K562 (cell line): Measurements from ENCODE around the gene NFRKB. TPM values are rescaled to one million over a fixed set of nuclear protein-coding genes. Genes with fewer than 3 reads are reported as not detected.
A peak's percentile ranks its signal among the peaks of the same experiment; 100 is the strongest.

ENCODE experiments used
- ATAC-seq: fragments of 200-7000 bp; cut with Tn5 transposase; 3 replicates; pipeline ENCODE4 v1.9.1; 2020; ENCODE audit warnings: moderate library complexity
- BruUV-seq: library from RNA; stranded (reverse); fragments of 400-500 nt; replicated peaks from 2 replicates; lab custom pipeline; 2021; lab: Mats Ljungman, UMichigan
- CTCF ChIA-PET: fragments of 300-600 bp; formaldehyde crosslinking; extraction: SDS; loops from one replicate; lab custom pipeline; 2021; ENCODE audit warnings: low intra/inter-chr PET ratio; lab: Yijun Ruan, JAX
- POLR2A ChIA-PET: fragments of 300-600, 350-650 bp; sonication (Branson Sonifier 250); formaldehyde crosslinking; extraction: SDS; loops from one replicate; lab custom pipeline; 2021; ENCODE audit warnings: antibody characterized with exemption, inconsistent platforms; lab: Yijun Ruan, JAX
- DNase-seq, 4 experiments: peaks; one replicate each; pipeline versions ENCODE4 v3.0.0 to v3.0.0-alpha.2; 2011 to 2018; ENCODE audit warnings: low spot score in 3 of 4, mixed read lengths in 3 of 4; ENCODE audit errors: extremely low read depth in 1 of 4
- FAIRE-seq: peaks from 2 replicates; lab custom pipeline; 2011; peaks lifted over from hg19 to GRCh38; lab: Jason Lieb, UNC
- H2AFZ ChIP-seq: 2 replicates; pipeline ENCODE4 v1.6.0; 2011; ENCODE audit warnings: low read depth, low read length, control low read depth, inconsistent platforms
- H3K27ac ChIP-seq: fragments of 200-600 bp; 3 replicates; pipeline ENCODE4 v1.8.0; 2011; ENCODE audit warnings: low read depth, mild to moderate bottlenecking, control low read depth, inconsistent platforms, low read length, moderate library complexity, mixed read lengths; ENCODE audit errors: extremely low read depth
- H3K27me3 ChIP-seq, 2 experiments: fragments of 300-600 bp in 1 of 2; 2 replicates in 1 of 2; 3 replicates in 1 of 2; pipeline versions ENCODE4 v1.6.0 to v1.8.0; 2011; ENCODE audit warnings: inconsistent platforms in 2 of 2, low read length in 2 of 2, mild to moderate bottlenecking in 1 of 2, mixed read lengths in 1 of 2, moderate library complexity in 1 of 2; ENCODE audit not compliant: control insufficient read depth in 2 of 2, insufficient read depth in 2 of 2
- H3K36me3 ChIP-seq: fragments of 300-600 bp; 3 replicates; pipeline ENCODE4 v1.8.0; 2011; ENCODE audit warnings: mild to moderate bottlenecking, low read length, inconsistent platforms; ENCODE audit not compliant: control insufficient read depth, insufficient read depth
- H3K4me1 ChIP-seq, 2 experiments: fragments of 200-600 bp in 1 of 2; replicated peaks in 1 of 2; 2 replicates in 1 of 2; 3 replicates in 1 of 2; pipeline versions ENCODE4 v1.5.1 to v1.8.0; 2011; ENCODE audit warnings: inconsistent platforms in 2 of 2, low read length in 2 of 2, mild to moderate bottlenecking in 1 of 2, mixed read lengths in 1 of 2, moderate library complexity in 1 of 2; ENCODE audit not compliant: control insufficient read depth in 2 of 2, insufficient read depth in 2 of 2
- H3K4me2 ChIP-seq: 2 replicates; pipeline ENCODE4 v1.6.1; 2011; ENCODE audit warnings: low read length, control low read depth, inconsistent platforms, mixed read lengths; ENCODE audit not compliant: insufficient read depth
- H3K4me3 ChIP-seq: fragments of 200-600 bp; sonication (generic), shearing (Covaris generic); 2 replicates; pipeline ENCODE4 v1.5.1; 2016; ENCODE audit warnings: control low read depth, inconsistent platforms
- H3K79me2 ChIP-seq: fragments of 200-600 bp; 3 replicates; pipeline ENCODE4 v1.8.0; 2011; ENCODE audit warnings: low read length, inconsistent platforms; ENCODE audit not compliant: control insufficient read depth, insufficient read depth
- H3K9ac ChIP-seq, 2 experiments: 2 replicates each; pipeline versions ENCODE4 v1.6.0 to v1.6.1; 2011; ENCODE audit warnings: low read depth in 2 of 2, low read length in 2 of 2, control low read depth in 1 of 2, inconsistent platforms in 1 of 2, mild to moderate bottlenecking in 1 of 2, mixed read lengths in 1 of 2; ENCODE audit not compliant: insufficient read depth in 1 of 2
- H3K9me1 ChIP-seq: one replicate; pipeline ENCODE4 v1.6.0; 2011; ENCODE audit warnings: inconsistent platforms, mild to moderate bottlenecking, low read length, moderate library complexity; ENCODE audit not compliant: control insufficient read depth, insufficient read depth
- H3K9me3 ChIP-seq: replicated peaks from 2 replicates; pipeline ENCODE4 v1.5.1; 2011; ENCODE audit warnings: low read depth, low read length, inconsistent platforms; ENCODE audit not compliant: control insufficient read depth, insufficient read depth
- H4K20me1 ChIP-seq: replicated peaks from 2 replicates; pipeline ENCODE4 v1.6.1; 2011; ENCODE audit warnings: low read length, inconsistent platforms, mixed read lengths; ENCODE audit not compliant: control insufficient read depth, insufficient read depth
- DPF2 ChIP-seq: fragments of 450-650 bp; IDR thresholded peaks from 2 replicates; pipeline ENCODE4 v1.6.1; 2016
- HDAC8 ChIP-seq: fragments of 450-650 bp; IDR thresholded peaks from 2 replicates; pipeline ENCODE4 v1.6.1; 2016; ENCODE audit warnings: mild to moderate bottlenecking, missing genetic modification characterization, moderate library complexity, missing compliant biosample characterization
- KDM4B ChIP-seq, 2 experiments: fragments of 450-650 bp in 1 of 2; sonication (generic) in 1 of 2; IDR thresholded peaks; 2 replicates each; pipeline ENCODE4 v1.6.1; 2016 to 2017; ENCODE audit warnings: borderline replicate concordance in 2 of 2, antibody characterized with exemption in 1 of 2, low read depth in 1 of 2, mild to moderate bottlenecking in 1 of 2
- NFATC3 ChIP-seq: fragments of 450-650 bp; IDR thresholded peaks from 2 replicates; pipeline ENCODE4 v1.6.1; 2017; ENCODE audit warnings: mild to moderate bottlenecking
- RBM17 ChIP-seq: fragments of 200-400 bp; formaldehyde crosslinking; IDR thresholded peaks from 2 replicates; pipeline ENCODE4 v1.6.1; 2017; ENCODE audit warnings: low read depth, mild to moderate bottlenecking, low read length, borderline replicate concordance
- ZNF282 ChIP-seq: sonication (generic); formaldehyde crosslinking; IDR thresholded peaks from 2 replicates; pipeline ENCODE4 v1.8.1; 2023; ENCODE audit warnings: missing genetic modification reagents
- WGBS: fragments of 100-300 bp; shearing (Covaris generic); methylation state at CpG from one replicate; pipeline ENCODE4 v1.1.6; 2016; ENCODE audit warnings: low coverage, mixed read lengths; ENCODE audit not compliant: insufficient coverage; ENCODE audit errors: missing lambda C conversion rate; 5-methylcytosine and 5-hydroxymethylcytosine counted together
- in situ Hi-C: fragments of 300-500 bp; cut with MboI; formaldehyde crosslinking; loops from 4 replicates; pipeline ENCODE4 v1.15.0; 2018; ENCODE audit warnings: inconsistent platforms, mixed read lengths
- intact Hi-C: fragments of 100-400 bp; cut with micrococcal nuclease; formaldehyde crosslinking; loops from 2 replicates; pipeline ENCODE4 v1.14.2; 2022
- polyA plus RNA-seq, 8 experiments: library from polyadenylated mRNA; depleted of rRNA in 4 of 8; stranded (reverse) in 5 of 8; unstranded in 3 of 8; fragments of >200 nt; fragmentation: Nextera tagmentation in 2 of 8; fragmentation: Illumina TruSeq in 1 of 8; extraction: Ambion mirVana in 2 of 8; extraction: Trizol in 1 of 8; gene quantifications; 2 replicates each; pipeline versions ENCODE4 v1.2.1 to v1.2.3, GENCODE V29; 2011 to 2014; ENCODE audit warnings: inconsistent platforms in 1 of 8, missing spikeins in 1 of 8
- total RNA-seq, 7 experiments: library from RNA; depleted of rRNA in 6 of 7; stranded (reverse); fragments of >200 nt in 6 of 7; fragmentation: Illumina TruSeq in 2 of 7; extraction: Trizol in 2 of 7; gene quantifications; 2 replicates each; pipeline versions ENCODE4 v1.2.1 to v1.2.3, GENCODE V29; 2011 to 2021; ENCODE audit warnings: low replicate concordance in 1 of 7

NFRKB gene
- total and polyA plus RNA-seq, 9 of the 15 experiments (the other 6 are each of a cell fraction or from before 2014, with no cell fraction given), result 7.1 to 42.6 (median 23.9) TPM

GRCh38 chr11:129922674-129923073 lies 27.3 kb upstream of the NFRKB start:
- H2AFZ ChIP-seq, result no peak overlapping the region
- no TSS peak for BruUV-seq
- no peaks in the 10 kb centered on the region for H3K9me3 ChIP-seq
- peaks cover 21% of the 10 kb centered on the region; the same call in 2 of the 3 replicates for H3K36me3 ChIP-seq
- H3K79me2 ChIP-seq, result no peaks in the 10 kb centered on the region
- no peak overlapping the region for H3K9ac ChIP-seq
- in situ Hi-C loops (no loop called here), intact Hi-C loops (loop anchor here (1.0 to 5.0 kb wide), 4 partner anchors 80 to 275 kb away; partner anchors contain the start of genes APLP2 and PRDM10)
- POLR2A ChIA-PET, result no interaction called here
- FAIRE-seq (no peak), ATAC-seq (peak; percentile 44; the same call in 2 of the 3 replicates), DNase-seq (no peak)
- H3K4me1 ChIP-seq, result no peaks in the 10 kb centered on the region
- CTCF ChIA-PET, result interaction anchor here (5.0 kb wide), 1 partner anchor 209 kb away, joined by 54 read pairs; no protein-coding TSS in a partner anchor
- H4K20me1 ChIP-seq, result no peaks in the 10 kb centered on the region
- H3K27ac ChIP-seq, result no peak overlapping the region
- no peaks in the 10 kb centered on the region for H3K27me3 ChIP-seq
- no peak for TF ChIP-seq DPF2
- TF ChIP-seq NFATC3, result no peak
- TF ChIP-seq ZNF282, result no peak
- TF ChIP-seq KDM4B (IDR thresholded peaks at IDR 0.05; ENCODE audit: borderline replicate concordance in 2 of 2, low read depth in 1 of 2), result no peak
- TF ChIP-seq RBM17, result no peak
- no peak overlapping the region; the same call in 1 of the 2 replicates for H3K4me2 ChIP-seq
- 75% methylated on average over 5 of the region's 5 CpGs for WGBS
- no peaks in the 10 kb centered on the region for H3K9me1 ChIP-seq
- no peak overlapping the region for H3K4me3 ChIP-seq

DNA sequence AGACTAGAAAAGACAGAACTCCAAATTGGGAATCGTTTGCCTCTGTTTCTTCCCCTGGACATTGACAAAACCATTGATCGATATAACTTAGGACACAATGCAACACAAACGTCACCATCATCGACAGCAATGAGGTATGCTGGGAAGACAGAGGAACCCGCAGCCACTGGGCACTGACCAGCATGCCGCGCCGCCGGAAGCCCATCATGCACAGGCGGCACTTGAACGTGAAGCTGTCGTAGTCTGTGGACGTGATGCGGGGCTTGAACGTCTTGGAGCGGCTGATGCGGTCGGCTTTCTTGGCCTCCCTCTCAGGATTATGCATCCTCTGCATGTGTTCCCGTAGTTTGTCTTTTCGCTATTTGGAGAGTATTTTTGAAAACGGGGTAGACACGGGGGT lies 23.0 kb upstream of the NFRKB start:
- FAIRE-seq (no peak), ATAC-seq (no peak), DNase-seq (no peak)
- in situ Hi-C loops, result no loop called here
- Histone ChIP-seq H3K9me3 (no peaks in the 10 kb centered on the region), H3K9ac (0 out of 4 replicates have a peak overlapping the region, but pooled peaks of 1 of the 2 experiments have one; percentile 1), H3K36me3 (peaks cover 30% of the 10 kb centered on the region; the same call in 2 of the 3 replicates), H3K9me1 (no peaks in the 10 kb centered on the region), H3K79me2 (no peaks in the 10 kb centered on the region), H3K27me3 (no peaks in the 10 kb centered on the region), H4K20me1 (no peaks in the 10 kb centered on the region), H3K27ac (no peak overlapping the region), H3K4me2 (no peak overlapping the region), H2AFZ (no peak overlapping the region), H3K4me1 (no peaks in the 10 kb centered on the region), H3K4me3 (no peak overlapping the region)
- intact Hi-C loops, result no loop called here
- ChIA-PET CTCF (no interaction called here), POLR2A (no interaction called here)
- WGBS, result 86% methylated on average over 22 of the region's 22 CpGs
- BruUV-seq, result no TSS peak
- no peak for TF ChIP-seq HDAC8 (tag)
